Activated T-cell treated with anti-CD3 and anti-CD28 coated beads, Interleukin-2, amount 50 U/mL, for 72 hours (primary cell): Measurements from ENCODE around the gene HPS5. TPM values are rescaled to one million over a fixed set of nuclear protein-coding genes. Genes with fewer than 3 reads are reported as not detected.
A peak's percentile ranks its signal among the peaks of the same experiment; 100 is the strongest.
"Not testable (repeated sequence)": the region's sequence is repeated elsewhere in the genome, so short reads cannot be mapped to it uniquely, and the experiment has no call there.

ENCODE experiments used
- ATAC-seq, 2 donors: fragments of 150-1000 bp; cut with Tn5 transposase; replicated peaks in 1 of 2; 2 replicates each; pipeline ENCODE4 v1.10.0; 2021; ENCODE audit warnings: moderate library complexity in 2 of 2, mild to moderate bottlenecking in 1 of 2
- DNase-seq, 2 donors: peaks; one replicate each; pipeline ENCODE4 v3.0.0; 2021 to 2022; ENCODE audit warnings: mixed read lengths in 1 of 2
- H3K27ac Mint-ChIP-seq: one replicate; pipeline ENCODE4 v1.8.0; 2022; ENCODE audit warnings: mild to moderate bottlenecking, moderate library complexity, mixed read lengths
- H3K27me3 Mint-ChIP-seq: one replicate; pipeline ENCODE4 v1.8.0; 2022; ENCODE audit warnings: low read depth, mixed read lengths
- H3K36me3 Mint-ChIP-seq, 2 donors: one replicate each; pipeline ENCODE4 v1.8.0; 2022; ENCODE audit warnings: mixed read lengths in 2 of 2, mild to moderate bottlenecking in 1 of 2; ENCODE audit not compliant: insufficient read depth in 2 of 2
- H3K4me1 Mint-ChIP-seq: one replicate; pipeline ENCODE4 v1.8.0; 2022; ENCODE audit warnings: low read depth, mixed read lengths
- H3K4me3 Mint-ChIP-seq, 2 donors: one replicate each; pipeline ENCODE4 v1.8.0; 2022; ENCODE audit warnings: mild to moderate bottlenecking in 2 of 2, mixed read lengths in 2 of 2, moderate library complexity in 2 of 2
- H3K9me3 Mint-ChIP-seq, 2 donors: one replicate each; pipeline ENCODE4 v1.8.0; 2022; ENCODE audit warnings: mixed read lengths in 2 of 2
- total RNA-seq, 2 donors: library from RNA; stranded (reverse); gene quantifications; one replicate each; pipeline ENCODE4 v1.2.3, GENCODE V29; 2022

HPS5 gene
- total RNA-seq, 2 donors from 2014 or later, result 18.7 to 22.2 TPM

DNA sequence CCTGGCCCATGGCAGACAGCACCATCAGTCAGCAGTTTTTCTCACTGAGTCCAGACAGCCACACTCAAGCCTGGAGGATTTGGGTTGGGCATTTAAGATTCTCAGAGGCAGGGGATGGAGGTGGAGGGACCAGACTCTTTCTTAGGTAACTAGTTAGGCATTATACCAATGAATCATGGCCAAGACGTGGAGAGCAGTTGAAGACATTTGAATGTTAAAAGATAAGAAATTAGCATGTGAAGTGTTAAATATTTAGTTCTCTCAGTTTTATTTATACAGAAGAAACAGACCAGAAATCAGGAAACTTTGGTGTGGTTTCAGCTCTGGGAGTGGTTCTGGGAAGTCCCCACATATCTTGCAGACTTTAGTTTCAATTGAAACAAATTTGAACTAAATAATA lies 10.4 kb upstream of the HPS5 start:
- H3K36me3 Mint-ChIP-seq, result peaks cover 17 to 37% of the 10 kb centered on the region in 2 donors
- H3K27ac Mint-ChIP-seq, result peak overlapping the region; percentile 91
- DNase-seq (no peak), ATAC-seq (no peak)
- peaks cover 44% of the 10 kb centered on the region for H3K4me1 Mint-ChIP-seq
- no peaks in the 10 kb centered on the region for H3K9me3 Mint-ChIP-seq
- H3K27me3 Mint-ChIP-seq, result no peaks in the 10 kb centered on the region
- peak overlapping the region; percentile 56 to 66 for H3K4me3 Mint-ChIP-seq

DNA sequence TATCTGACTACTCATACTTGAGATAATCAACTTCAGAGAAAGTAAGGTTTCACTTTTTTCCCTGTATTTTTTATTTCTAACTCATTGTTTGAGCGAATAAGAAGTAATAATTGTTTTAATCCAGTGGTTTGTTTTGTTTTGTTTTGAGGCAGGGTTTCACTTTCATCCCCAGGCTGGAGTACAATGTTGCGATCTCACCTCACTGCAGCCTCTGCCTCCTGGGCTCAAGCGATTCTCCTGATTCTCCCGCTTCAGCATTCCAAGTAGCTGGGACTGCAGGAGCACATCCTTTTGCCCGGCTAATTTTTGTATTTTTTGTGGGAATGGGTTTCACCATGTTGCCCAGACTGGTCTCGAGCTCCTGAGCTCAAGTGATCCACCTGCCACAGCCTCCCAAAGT lies 9.0 kb upstream of the HPS5 start:
- Mint-ChIP-seq H3K27ac (no peak overlapping the region), H3K36me3 (peaks cover 15 to 38% of the 10 kb centered on the region in 2 donors), H3K27me3 (no peaks in the 10 kb centered on the region), H3K4me3 (peak overlapping the region; percentile 10 to 22), H3K9me3 (no peaks in the 10 kb centered on the region), H3K4me1 (peaks cover 51% of the 10 kb centered on the region)
- ATAC-seq (no peak), DNase-seq (no peak)

DNA sequence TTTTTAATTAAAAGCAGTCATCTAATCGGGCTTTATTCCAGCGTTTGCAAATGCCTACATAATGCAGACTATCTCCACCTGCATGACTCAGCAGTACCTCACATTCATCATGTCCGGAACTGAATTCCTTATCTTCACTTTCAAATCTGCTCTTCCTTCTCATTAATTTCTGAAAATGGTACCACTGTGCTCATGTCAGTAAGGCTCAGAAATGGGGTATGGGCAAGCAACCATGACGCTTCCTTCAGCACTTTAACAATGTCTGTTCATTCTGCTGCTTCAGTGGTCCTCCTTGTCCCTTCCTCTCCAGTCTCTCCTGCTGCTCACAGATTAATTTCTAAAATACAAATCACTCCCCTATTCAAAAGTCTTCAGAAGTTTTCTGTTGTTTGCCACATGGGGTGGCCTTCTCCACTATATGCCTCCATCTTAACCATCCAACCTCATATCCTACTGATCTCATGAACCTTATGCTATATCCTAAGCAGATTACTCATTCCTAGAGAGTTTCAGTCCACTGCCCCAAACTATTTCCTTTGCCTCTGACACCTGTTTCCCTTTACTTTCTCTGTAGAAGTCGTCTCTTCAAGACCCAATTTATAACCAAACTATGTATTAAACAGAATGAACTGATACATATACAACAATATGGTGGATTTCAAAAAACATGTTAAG lies 7.4 kb upstream of the HPS5 start:
- Mint-ChIP-seq H3K27me3 (no peaks in the 10 kb centered on the region), H3K4me1 (peaks cover 64% of the 10 kb centered on the region), H3K9me3 (no peaks in the 10 kb centered on the region), H3K4me3 (peak overlapping the region; percentile 19 to 45), H3K36me3 (peaks cover 12 to 29% of the 10 kb centered on the region in 2 donors), H3K27ac (peak overlapping the region; percentile 69)
- DNase-seq (no peak), ATAC-seq (peak; percentile 68 to 78)

DNA sequence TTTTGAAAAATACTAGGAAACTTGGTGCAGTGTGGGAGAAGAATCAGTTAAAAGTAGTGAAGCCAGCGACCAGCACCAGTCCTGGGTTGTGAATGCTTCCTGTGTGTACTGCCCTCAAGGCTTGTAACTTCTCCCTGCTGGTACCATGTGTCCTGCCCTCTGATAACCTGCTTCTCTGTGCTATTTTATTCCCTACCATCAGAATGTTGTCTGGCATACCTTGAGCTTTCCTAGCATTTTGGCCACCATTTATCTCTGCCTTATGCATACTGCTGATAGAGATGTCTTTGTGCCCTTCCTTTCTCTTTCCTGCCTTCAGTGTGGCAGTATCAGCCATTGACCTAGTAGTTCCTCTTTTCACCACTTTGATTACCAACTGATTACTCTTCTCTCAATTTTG lies 2.4 kb upstream of the HPS5 start:
- peak overlapping the region; percentile 93 for H3K27ac Mint-ChIP-seq
- no peaks in the 10 kb centered on the region for H3K27me3 Mint-ChIP-seq
- H3K36me3 Mint-ChIP-seq, result peaks cover 5 to 11% of the 10 kb centered on the region in 2 donors
- DNase-seq, result no peak
- no peaks in the 10 kb centered on the region for H3K9me3 Mint-ChIP-seq
- ATAC-seq, result no peak
- peaks cover 64% of the 10 kb centered on the region for H3K4me1 Mint-ChIP-seq
- H3K4me3 Mint-ChIP-seq, result peak overlapping the region; percentile 90 to 98

DNA sequence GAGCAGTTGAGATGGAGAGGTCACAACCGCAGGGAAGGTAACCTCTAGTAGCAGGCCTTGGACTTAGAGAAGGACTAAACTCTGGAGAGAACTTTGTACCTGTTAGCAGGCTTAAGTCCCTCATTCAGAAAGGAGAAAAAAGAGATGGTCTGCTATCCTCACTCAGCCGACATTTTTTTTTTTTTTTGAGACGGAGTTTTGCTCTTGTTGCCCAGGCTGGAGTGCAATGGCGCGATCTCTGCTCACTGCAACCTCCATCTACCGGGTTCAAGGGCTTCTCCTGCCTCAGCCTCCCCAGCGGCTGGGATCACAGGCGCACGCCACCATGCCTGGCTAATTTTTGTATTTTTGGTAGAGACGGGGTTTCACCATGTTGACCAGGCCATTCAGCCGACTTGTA lies 1.9 kb upstream of the HPS5 start:
- H3K27me3 Mint-ChIP-seq, H3K36me3 Mint-ChIP-seq, DNase-seq, ATAC-seq, H3K9me3 Mint-ChIP-seq: not testable (repeated sequence)
- Mint-ChIP-seq H3K27ac (peak overlapping the region; percentile 95), H3K4me1 (peaks cover 64% of the 10 kb centered on the region), H3K4me3 (peak overlapping the region; percentile 90 to 98)

DNA sequence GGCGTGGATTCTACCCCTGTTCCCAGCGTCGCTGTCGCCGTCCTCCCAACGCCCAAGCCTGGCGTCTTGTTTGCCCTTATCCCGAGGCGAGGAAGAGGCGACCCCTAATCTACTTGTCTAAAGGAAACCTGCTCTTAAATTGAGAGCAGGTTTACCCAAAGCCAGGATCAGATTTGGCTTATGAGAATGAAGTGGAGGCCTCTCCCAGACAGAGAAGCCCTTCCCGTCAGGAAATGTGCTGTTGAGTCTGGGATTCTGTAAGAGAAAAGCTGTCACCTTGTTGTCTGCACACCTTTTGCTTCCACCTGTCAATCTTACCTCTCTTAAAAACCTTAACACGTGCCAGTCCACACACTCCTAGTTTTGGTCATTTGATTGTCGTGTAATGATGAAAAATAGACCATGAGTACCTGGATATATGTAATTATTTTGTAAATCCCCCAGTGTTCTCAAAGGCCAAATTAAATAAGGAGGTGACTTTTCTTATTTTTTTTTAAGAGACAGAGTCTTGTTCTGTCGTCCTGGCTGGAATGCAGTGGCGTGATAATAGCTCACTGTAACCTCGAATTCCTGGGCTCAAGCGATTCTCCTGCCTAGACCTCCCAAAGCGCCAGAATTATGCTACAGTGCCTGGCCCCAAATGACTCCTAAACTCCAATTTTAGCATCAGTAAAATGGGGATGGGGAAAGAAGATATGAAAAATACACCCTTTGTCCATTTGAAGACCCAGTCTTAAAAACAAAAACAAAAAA lies 1.1 kb upstream of the HPS5 start:
- no peak for ATAC-seq

DNA sequence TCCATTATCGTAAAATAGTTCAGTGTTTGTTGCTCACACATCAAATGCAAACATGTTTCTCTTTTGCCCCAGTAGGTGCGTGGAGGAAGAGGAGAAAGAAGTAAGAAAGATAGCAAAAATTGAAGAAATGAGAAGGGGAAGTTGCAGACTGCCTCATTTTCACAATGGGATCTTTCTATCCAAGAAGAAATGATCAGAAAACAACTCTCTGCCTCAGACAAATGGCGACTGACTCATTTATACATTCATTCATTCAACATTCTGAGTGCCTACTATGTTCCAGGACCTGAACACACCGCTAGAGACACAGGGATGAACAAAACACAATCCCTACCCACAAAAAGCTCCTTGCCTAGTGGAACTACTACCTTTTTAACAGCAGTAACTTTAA lies 367 bp downstream of the HPS5 start:
- H3K27me3 Mint-ChIP-seq, result no peaks in the 10 kb centered on the region
- peak; percentile 6 to 8 for ATAC-seq
- H3K4me1 Mint-ChIP-seq, result peaks cover 57% of the 10 kb centered on the region
- H3K36me3 Mint-ChIP-seq, result peaks cover 3 to 4% of the 10 kb centered on the region in 2 donors
- no peaks in the 10 kb centered on the region for H3K9me3 Mint-ChIP-seq
- DNase-seq, result no peak
- H3K4me3 Mint-ChIP-seq, result peak overlapping the region; percentile 90 to 98
- peak overlapping the region; percentile 95 for H3K27ac Mint-ChIP-seq

More for the DNA sequence above, 1.1 kb upstream of the HPS5 start:
- Mint-ChIP-seq H3K36me3 (peaks cover 3 to 5% of the 10 kb centered on the region in 2 donors), H3K27me3 (no peaks in the 10 kb centered on the region), H3K27ac (peak overlapping the region; percentile 95), H3K9me3 (no peaks in the 10 kb centered on the region), H3K4me3 (peak overlapping the region; percentile 90 to 98), H3K4me1 (peaks cover 60% of the 10 kb centered on the region)
- DNase-seq, result no peak

DNA sequence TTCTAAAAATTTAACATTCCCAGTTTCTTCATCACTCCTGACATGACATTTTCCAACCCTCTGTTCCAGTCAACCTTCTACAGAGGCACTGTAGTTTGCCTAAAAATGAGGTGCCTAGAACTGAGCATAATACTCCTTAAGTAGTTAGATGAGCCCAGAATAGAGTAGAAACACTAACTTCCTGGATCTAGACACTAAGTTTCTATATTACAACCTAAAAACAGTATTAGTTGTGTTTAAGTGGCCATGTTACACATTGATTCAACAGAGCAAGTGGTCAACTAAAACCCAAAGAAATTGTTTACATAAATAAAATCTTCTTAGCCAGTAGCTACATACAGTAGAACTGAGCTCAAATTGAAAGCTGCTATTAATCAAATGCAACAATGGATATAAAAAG lies 1.3 kb downstream of the HPS5 start:
- H3K4me3 Mint-ChIP-seq, result peak overlapping the region; percentile 72 to 98
- ATAC-seq (no peak), DNase-seq (no peak)
- no peaks in the 10 kb centered on the region for H3K9me3 Mint-ChIP-seq
- H3K4me1 Mint-ChIP-seq, result peaks cover 57% of the 10 kb centered on the region
- H3K27ac Mint-ChIP-seq, result peak overlapping the region; percentile 92
- no peaks in the 10 kb centered on the region for H3K27me3 Mint-ChIP-seq
- peaks cover 3 to 7% of the 10 kb centered on the region in 2 donors for H3K36me3 Mint-ChIP-seq

DNA sequence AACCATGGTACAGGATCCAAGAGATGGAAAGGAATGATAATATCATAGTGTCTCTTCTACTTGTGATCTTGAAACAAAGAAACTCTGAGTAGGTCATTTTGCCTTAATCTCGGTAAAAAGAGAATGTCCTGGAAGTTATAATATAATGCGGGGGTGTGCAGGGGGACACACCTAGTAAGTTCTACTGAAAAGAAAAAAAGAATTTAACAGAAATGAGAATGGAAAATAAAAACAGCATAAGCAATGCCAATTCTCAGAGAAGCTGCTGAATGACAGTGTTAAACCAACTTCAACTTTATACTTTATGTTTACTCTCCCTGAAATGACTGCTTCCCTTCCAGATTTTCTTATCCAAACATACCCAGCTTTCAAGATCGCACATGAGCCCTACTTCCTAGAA lies 2.0 kb downstream of the HPS5 start:
- H3K36me3 Mint-ChIP-seq, result peaks cover 3 to 7% of the 10 kb centered on the region in 2 donors
- H3K27me3 Mint-ChIP-seq, result no peaks in the 10 kb centered on the region
- H3K9me3 Mint-ChIP-seq, result no peaks in the 10 kb centered on the region

DNA sequence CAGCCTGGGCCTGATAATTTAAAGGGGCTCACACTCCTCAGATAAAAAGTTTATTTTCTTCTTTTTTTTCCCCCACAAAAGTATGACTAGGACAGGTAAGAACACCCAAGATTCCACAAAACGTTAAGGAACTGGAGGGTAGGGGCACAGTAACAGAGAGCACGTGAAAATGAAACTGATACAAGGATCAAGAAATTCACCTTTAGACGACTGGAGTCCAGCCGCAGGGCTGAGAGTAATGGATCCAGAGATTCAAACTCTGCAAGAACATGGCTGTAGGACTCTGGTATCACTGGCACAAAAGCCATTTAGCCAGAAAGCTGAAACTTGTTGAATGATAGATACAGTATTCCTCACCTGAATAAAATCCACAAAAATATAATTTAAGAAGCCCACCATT lies 4.4 kb downstream of the HPS5 start:
- H3K4me3 Mint-ChIP-seq, result no peak overlapping the region
- H3K36me3 Mint-ChIP-seq, result peaks cover 0 to 7% of the 10 kb centered on the region in 2 donors

More for the DNA sequence above, 2.0 kb downstream of the HPS5 start:
- Mint-ChIP-seq H3K27ac (peak overlapping the region; percentile 92), H3K4me3 (peak overlapping the region; percentile 72 to 98), H3K4me1 (peaks cover 53% of the 10 kb centered on the region)
- DNase-seq (no peak), ATAC-seq (no peak)

DNA sequence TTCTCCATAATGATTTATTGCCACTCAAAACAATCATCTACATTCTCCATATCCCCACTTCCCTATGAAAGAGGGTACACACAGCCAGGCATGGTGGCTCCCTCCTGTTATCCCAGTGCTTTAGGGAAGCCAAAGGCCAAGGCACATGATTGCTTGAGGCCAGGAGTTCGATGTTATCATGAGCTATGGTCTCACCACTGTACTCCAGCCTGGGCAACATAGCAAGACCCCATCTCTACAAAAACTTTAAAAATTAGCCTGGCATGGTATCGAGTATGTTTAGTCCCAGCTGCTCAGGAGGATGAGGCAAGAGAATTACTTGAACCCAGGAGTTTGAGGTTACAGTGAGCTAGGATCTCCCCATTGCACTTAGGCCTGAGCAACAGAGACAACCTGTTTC lies 6.0 kb downstream of the HPS5 start:
- no peak for ATAC-seq
- Mint-ChIP-seq H3K4me1 (peaks cover 34% of the 10 kb centered on the region), H3K27me3 (no peaks in the 10 kb centered on the region)

More for the DNA sequence above, 4.4 kb downstream of the HPS5 start:
- no peaks in the 10 kb centered on the region for H3K9me3 Mint-ChIP-seq
- H3K4me1 Mint-ChIP-seq, result peaks cover 40% of the 10 kb centered on the region
- no peak overlapping the region for H3K27ac Mint-ChIP-seq
- DNase-seq (no peak), ATAC-seq (no peak)
- no peaks in the 10 kb centered on the region for H3K27me3 Mint-ChIP-seq

DNA sequence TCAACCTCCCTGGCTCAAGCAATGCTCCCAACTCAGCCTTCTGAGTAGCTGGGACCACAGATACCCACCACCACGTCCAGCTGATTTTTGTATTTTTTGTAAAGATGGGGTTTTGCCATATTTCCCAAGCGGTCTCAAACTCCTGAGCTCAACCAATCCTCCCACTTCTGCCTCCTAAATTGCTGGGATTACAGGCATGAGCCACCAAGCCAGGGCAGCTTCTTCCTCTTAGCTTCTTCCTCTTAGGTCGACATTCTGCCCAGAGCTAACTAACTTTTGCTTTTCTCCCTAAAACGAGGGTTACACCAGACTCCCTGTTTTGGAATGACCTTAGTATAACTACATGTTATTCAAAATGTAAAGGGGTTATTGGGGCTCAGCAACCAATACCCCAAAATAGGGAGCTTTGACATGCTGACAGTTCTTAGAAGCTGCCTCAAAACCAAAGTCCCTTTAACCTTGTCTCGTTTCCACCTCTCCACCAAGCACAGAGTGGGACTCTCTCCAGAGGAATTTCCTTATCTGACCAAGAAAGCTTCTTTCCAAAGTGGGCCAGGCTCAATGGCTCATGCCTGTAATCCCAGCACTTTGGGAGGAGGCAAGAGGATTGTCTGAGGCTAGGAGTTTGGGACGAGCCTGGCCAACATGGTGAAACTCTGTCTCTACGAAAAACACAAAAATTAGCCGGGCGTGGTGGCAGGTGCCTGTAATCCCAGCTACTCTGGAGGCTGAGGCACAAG lies 7.0 kb downstream of the HPS5 start:
- DNase-seq (no peak), ATAC-seq (no peak)
- no peak overlapping the region for H3K4me3 Mint-ChIP-seq
- no peaks in the 10 kb centered on the region for H3K9me3 Mint-ChIP-seq
- no peaks in the 10 kb centered on the region for H3K27me3 Mint-ChIP-seq
- H3K36me3 Mint-ChIP-seq, result peaks cover 0 to 15% of the 10 kb centered on the region in 2 donors
- peaks cover 25% of the 10 kb centered on the region for H3K4me1 Mint-ChIP-seq
- no peak overlapping the region for H3K27ac Mint-ChIP-seq

More for the DNA sequence above, 6.0 kb downstream of the HPS5 start:
- no peaks in the 10 kb centered on the region for H3K9me3 Mint-ChIP-seq
- no peak overlapping the region for H3K27ac Mint-ChIP-seq
- H3K36me3 Mint-ChIP-seq, result peaks cover 0 to 10% of the 10 kb centered on the region in 2 donors
- no peak overlapping the region for H3K4me3 Mint-ChIP-seq
- DNase-seq, result no peak
